HG03139 (cell line): Measurements from ENCODE around the gene PEX14.
"Not testable (repeated sequence)": the region's sequence is repeated elsewhere in the genome, so short reads cannot be mapped to it uniquely, and the experiment has no call there.

Source experiments
- ATAC-seq: cut with Tn5 transposase; IDR thresholded peaks from one replicate; pipeline ENCODE4 v1.9.1; 2021; ENCODE audit not compliant: unreplicated experiment

The PEX14 gene, protein sequence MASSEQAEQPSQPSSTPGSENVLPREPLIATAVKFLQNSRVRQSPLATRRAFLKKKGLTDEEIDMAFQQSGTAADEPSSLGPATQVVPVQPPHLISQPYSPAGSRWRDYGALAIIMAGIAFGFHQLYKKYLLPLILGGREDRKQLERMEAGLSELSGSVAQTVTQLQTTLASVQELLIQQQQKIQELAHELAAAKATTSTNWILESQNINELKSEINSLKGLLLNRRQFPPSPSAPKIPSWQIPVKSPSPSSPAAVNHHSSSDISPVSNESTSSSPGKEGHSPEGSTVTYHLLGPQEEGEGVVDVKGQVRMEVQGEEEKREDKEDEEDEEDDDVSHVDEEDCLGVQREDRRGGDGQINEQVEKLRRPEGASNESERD

DNA sequence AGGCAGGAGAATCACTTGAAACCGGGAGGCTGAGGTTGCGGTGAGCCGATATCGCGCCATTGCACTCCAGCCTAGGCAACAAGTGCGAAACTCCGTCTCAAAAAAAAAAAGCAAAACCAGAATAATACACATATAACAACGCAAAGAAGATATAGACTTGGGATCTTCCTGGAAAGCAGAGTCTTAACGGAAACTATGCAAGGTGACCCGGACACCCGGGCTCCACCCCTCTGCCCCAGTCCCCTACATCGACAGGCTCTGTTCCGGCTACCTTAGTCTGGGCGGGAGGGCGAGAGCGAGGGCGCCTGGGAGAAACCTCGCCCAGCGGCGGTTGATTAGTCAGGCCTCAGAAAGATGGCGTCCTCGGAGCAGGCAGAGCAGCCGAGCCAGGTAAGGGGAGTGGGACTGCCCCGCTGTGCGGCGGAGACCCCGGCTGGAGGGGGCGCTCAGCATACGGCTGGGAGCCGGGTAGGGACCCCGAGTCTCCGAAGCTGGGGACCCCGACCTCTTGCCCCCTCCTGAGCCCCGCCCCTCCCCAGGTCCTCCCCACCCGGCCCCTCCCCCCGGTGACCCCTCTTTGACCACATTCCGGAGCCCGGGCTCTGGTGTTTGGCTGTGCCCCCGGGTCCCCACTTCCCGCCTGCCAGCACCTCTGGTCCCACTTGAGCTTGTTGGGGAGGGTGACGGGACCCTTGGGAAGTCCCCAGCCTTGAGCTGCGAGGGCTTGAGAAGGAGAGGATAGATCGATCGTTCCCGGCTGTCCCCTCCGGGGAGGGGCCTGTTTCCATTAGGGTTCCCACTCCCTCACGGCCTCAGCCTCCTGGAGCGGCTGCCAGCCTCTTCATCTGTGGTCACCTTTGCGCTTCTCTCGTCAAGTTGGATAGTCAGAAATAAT is at the start of gene PEX14:
TSS of gene PEX14 (plus strand) at position 338 of the 895 bp plus-strand sequence. CDS start at position 355, 17 bp downstream.
- no peak for ATAC-seq

DNA sequence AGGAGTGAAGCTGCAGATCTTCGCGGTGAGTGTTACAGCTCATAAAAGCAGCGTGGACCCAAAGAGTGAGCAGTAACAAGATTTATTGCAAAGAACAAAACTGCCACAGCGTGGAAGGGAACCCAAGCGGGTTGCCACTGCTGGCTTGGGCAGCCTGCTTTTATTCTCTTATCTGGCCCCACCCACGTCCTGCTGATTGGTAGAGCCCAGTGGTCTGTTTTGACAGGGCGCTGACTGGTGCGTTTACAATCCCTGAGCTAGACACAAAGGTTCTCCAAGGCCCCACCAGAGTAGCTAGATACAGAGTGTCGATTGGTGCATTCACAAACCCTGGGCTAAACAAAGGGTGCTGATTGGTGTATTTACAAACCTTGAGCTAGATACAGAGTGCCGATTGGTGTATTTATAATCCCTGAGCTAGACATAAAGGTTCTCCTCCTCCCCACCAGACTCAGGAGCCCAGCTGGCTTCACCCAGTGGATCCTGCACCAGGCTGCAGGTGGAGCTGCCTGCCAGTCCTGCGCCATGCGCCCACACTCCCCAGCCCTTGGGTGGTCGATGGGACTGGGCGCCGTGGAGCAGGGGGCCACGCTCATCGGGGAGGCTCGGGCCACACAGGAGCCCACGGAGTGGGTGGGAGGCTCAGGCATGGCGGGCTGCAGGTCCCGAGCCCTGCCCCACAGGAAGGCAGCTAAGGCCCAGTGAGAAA is 48.8 kb upstream of the PEX14 start:
- not testable (repeated sequence) for ATAC-seq

DNA sequence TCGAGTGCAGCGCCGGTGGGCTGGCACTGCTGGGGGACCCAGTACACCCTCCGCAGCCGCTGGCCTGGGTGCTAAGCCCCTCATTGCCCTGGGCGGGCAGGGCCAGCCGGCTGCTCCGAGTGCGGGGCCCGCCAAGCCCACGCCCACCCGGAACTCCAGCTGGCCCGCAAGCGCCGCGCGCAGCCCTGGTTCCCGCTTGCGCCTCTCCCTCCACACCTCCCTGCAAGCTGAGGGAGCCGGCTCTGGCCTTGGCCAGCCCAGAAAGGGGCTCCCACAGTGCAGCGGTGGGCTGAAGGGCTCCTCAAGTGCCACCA is 48.3 kb upstream of the PEX14 start:
- ATAC-seq, result not testable (repeated sequence)

DNA sequence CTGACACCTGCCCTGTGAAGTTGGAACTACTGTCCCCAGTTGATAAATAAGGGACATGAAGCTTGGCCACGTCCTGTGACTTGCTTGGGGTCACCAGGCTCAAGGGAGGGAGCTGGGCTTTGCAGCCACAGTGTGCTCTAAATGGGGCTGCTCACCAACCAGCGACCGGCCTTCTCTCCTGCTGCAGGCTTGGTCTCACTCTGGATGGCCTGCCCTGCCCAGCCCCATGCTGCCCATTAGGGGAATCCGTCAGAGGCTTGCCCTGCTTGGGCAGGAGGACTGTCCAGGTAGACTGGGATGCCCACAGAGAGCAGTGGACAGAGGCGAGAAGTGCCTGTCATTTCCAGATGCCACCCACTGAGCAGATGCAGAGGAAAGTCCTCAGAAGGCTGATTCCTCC is 45.8 kb upstream of the PEX14 start:
- no peak for ATAC-seq

DNA sequence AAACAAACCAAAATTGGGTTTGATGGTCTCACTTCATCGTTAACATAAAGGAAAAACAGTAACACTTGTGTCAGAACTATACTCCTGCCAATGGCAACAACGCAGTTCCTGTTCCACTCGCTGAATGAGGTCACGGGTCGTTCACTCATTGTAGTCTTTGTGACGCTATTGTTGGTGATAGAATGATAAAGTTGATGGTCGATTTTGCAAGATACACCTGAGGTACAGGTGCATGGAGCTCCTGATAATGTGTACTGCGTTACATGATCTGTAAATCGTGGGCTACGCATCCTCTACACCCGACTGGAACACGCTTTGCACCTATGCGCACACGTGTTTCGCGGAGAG is 44.9 kb upstream of the PEX14 start:
- ATAC-seq, result no peak

DNA sequence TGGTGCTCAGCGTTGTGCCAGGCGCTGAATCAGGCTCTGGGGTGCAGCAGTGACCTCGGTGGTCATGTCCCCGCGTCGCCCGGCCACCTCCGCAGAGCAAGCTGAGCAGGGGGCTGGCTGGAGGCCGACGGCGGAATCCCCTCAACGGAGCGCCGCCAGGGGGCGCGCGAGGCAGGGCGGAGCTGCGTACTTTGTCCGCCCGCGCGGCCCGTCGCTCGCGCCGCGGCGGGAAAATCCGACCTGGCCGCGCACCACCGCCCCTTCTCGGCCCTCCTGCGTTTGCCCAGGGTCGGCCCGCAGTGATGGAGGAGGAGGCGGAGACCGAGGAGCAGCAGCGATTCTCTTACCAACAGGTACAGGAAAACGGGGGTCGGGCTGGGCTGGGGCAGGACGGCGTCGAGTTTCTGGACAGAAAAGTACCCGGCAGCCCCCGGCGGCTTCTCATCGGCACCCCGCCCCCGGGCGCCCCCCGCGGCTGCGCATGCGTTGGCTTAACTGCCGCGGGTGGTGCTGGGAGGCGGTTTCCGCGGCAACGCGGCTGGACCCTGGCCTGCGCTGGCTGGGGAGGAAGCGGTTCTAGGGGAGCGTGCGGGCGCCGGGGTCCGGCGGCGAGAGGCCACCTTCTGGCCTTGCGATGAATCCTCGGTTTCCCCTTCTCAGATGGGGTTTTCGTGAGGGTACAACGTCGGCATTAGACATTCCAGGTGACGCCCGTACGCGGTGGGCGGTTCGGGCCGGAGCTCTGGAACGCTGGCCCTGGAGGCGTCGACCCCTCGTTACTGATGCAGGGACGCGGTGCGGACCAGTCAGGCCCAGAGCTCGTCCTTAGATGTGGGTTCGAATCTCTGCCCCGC is 44.3 kb upstream of the PEX14 start, which contains the start of gene CENPS:
TSS of gene CENPS (plus strand) at position 218 of the 854 bp plus-strand sequence. CDS start at position 303, 85 bp downstream.
- ATAC-seq, result peak; percentile 70

DNA sequence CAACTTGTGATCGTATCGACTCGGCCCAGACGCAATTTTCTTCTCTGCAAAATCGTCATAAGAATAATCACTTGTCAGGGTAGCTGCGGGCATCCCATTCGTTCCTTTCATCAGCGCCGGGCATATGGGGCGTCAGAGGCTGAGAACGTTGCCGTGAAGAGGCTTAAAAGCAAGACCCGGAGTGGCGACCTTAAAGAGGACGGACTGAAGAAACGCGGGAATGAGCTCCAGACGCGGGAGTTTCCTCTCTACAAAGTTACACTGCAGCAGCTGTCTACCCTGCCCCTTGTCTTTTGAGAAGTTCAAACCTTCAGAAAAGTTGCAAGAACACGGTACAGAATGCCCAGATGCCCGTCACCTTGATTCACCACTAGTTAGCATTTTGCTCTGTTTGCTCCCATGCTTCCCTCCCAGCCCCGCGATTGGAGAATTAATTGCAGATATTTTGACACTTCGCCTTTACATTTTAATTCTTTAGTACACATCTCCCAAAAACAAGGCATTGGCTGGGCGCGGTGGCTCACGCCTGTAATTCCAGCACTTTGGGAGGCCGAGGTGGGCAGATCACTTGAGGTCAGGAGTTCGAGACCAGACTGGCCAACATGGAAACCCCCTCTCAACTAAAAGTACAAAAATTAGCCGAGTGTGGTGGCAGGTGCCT is 43.5 kb upstream of the PEX14 start:
- no peak for ATAC-seq

DNA sequence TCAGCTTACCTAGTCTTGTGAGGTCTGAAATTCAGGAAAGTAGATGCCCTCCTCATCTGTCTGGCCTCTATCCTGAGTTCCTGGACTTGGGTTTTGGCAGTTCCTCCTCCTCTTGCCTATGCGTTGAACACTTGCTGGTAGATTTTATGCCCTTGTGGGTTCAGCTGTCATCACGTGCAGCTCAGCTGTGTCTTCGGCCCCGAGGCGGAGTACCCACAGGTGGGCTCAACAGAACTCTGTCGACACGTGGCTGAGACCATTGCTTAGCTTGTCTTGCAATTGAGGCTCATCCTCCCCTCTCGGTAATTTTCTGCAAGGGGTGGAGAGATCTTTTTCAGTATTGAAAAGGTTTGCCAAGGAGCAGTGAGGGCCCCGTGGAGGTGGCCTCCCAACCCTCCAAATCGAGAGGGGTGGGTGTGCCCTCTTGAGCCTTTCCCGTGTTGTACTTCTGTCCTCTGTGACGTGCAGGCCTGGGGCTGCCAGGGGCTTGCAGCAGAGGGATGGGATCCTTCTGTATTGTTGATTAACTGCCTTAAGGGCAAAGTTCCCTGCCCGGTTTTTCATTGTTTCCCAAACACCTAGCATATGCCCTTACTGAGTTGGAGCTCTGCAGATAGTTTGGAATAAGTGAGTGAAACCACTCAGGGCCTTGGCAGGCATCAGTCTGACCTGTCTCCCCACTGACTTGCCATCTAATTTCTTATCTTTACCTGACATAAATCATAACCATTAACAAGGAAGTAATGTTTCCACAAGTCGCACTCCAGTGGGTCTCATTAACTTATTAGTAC is 41.6 kb upstream of the PEX14 start:
- no peak for ATAC-seq

DNA sequence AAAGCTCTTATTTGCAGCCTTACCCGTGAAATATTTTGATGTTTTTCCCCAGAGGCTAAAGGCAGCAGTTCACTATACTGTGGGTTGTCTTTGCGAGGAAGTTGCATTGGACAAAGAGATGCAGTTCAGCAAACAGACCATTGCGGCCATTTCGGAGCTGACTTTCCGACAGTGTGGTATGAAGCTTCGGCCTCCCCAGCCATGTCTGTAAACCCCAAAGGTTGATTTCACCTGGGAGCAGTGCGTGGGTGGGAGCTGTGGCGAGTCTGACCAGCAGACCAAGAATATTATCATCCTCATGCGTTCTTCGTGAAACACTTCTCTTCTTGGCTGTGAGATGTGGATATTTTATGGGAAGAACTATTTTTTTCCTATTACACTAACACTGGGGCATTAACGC is 41.0 kb upstream of the PEX14 start:
- no peak for ATAC-seq

DNA sequence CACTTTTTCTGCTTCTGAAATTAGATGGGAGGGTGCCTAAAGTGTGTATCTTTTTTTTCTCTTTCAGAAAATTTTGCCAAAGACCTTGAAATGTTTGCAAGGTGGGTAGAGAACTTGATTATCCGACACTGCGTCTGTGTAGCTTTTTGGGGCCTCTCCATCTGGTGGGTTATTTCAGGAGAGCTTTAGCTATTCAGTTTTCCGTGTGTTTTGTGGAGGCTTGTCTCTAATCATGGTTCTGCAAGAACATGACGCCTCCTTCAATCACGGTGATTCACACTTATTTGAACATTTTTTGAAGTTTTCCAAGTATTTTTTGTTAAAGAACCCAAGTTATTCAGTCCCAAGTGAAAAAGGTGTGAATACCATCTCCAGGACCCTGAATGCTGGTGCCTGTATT is 40.2 kb upstream of the PEX14 start:
- no peak for ATAC-seq

DNA sequence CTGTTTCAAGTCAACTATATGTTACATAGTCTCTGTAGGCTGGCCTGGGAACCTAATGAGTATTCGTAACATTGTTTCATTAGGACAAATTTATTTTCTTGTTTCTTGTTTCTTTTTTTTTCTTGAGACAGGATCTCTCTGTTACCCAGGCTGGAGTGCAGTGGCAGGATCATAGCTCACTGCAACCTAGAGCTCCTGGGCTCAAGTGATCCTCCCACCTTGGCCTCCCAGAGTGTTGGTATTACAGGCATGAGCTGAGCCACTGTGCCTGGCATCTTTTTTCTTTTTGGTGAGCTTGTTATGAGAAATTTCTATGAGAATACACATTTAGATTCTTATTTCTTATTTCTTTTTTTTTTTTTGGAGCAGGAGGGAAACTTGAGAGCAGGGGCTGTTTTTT is 37.7 kb upstream of the PEX14 start:
- ATAC-seq, result no peak

DNA sequence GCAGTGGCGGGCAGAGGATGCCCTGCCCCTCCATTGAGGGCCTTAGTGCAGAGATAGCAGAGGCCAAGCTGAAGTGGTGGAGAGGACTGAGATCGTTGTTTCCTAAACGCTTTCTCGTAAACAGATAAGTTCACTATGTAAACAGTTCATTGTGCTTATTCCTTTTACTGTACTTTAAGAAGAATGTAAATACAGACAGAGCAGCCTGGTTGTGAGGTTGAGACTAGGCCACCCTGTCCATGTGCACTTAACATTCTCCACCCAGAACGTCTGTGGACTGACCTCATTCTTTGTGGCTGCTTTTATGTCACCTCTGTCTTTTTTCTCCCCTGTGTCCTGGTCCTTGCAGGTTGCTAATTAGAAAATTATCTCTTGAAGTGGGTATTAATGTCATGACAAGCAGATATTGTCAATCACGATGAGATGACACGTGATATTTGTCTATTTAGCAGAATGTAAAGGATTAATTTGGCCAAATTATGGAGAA is 36.0 kb upstream of the PEX14 start:
- ATAC-seq, result no peak

DNA sequence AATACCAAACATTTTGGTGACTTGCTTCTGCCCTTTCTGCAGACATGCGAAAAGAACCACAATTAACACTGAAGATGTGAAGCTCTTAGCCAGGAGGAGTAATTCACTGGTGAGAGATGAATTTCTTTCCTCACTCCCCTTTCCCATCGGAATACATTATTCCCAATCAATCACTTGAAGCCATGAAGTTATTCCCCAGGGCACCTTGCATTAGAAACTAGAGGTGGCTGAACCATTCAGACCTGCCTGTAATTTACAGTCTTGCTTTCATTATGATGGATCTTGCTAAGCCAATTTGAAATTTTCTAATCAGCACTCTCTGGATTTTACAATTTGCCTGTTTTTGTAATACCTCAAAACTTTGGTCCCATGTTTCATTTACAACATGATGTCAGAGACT is 34.4 kb upstream of the PEX14 start:
- ATAC-seq, result no peak

DNA sequence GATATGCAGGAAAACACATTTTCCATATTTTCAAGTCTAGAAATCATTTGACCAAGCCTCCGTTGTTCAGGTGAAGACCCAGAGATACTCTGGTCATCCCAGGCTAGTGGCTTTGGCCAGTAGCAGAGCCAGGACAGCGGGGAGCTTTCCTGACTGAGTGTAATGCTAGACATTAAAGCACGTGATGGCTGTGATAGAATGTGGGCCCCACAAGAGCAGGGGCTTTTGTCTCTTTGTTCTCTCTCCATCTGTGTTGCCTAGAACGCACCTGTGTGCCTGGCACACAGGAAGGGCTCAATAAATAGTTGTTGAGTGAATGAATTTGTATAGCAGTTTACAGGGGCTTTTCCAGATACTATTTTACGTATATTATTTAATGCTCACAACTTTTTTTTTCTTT is 34.0 kb upstream of the PEX14 start:
- ATAC-seq, result no peak

DNA sequence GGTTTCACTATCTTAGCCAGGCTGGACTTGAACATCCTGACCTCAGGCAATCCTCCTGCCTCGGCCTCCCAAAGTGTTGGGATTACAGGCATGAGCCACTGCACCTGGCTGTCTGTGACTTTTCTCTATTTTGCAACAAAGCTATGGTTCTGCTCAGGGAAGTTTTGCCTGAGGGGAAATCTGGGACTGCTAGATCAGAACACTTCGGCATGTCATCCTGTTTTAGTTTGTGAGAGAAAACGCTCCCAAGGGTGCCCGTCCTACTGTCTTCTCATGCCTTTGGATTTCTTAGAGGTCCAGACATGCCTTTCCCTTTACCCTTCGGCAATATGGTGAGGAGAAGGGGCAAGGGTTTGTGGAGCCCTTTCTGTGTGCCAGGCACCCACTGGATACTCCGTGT is 30.5 kb upstream of the PEX14 start:
- ATAC-seq, result no peak

DNA sequence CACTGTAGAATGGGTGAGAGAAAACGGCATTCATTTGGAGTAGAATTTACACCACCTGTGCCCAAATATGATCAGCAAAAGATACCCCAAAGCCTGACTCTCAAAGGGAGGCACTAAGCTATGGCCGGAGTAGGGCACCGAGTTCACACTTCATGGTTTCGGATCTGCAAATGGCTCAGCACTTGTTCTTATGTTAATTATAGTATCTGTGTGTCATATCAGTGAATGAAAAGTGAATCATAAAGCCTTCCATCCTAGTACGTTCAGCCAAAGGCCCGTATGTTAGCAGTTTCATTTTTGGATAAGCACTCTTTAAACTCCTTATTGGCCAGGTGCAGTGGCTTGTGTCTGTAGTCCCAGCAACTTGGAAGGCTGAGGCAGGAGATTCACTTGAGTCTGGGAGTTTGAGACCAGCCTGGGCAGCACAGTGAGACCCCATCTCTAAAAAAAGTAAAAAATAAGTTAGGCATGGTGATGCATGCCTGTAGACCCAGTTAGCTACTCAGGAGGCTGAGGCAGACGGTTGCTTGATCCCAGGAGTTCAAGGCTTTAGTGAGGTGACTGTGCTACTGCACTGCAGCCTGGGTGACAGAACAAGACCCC is 29.9 kb upstream of the PEX14 start:
- ATAC-seq, result no peak

DNA sequence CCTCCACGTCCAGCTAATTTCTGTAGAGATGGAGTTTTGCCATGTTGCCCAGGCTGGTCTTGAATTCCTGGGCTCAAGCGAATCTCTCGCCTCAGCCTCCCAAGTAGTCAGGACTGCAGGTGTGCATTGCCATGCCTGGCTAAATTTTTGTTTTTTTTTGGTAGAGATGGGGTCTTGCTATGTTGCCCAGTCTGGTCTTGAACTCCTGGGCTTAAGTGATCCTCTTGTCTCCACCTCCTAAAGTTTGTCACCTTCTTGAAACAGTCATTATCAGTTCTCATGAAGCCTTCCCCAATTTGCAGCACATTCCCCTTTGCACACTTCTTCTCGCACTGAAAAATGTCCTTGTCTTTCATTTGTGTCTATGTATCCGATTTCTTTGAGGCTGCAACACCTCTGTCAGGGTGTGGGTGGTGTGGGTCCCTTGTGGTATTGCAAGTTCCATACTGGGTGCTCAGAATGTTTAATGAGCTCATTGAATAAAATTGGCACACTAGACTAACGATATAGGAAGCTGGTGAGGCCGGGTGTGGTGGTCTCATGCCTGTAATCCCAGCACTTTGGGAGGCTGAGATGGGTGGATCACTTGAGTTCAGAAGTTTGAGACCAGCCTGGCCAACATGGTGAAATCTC is 27.8 kb upstream of the PEX14 start:
- no peak for ATAC-seq

DNA sequence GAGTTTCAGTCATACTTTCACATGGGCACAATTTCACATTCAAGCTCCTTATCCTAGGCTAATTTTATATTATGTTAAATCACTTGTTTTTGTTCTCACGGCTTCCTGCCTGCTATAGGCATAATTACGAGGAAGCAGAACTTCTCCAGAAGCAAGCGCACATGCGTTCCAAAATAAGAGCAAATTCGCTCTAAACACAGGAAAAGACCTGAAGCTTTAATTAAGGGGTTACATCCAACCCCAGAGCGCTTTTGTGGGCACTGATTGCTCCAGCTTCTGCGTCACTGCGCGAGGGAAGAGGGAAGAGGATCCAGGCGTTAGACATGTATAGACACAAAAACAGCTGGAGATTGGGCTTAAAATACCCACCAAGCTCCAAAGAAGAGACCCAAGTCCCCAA is 25.0 kb upstream of the PEX14 start, which contains the start of gene CORT:
TSS of gene CORT (plus strand) at position 281 of the 400 bp plus-strand sequence. CDS start 193 bp downstream, outside the sequence.
- ATAC-seq, result no peak
